GM10266 (cell line): Measurements from ENCODE around the gene HBP1.
"Not testable (repeated sequence)": the region's sequence is repeated elsewhere in the genome, so short reads cannot be mapped to it uniquely, and the experiment has no call there.

Experiments
- DNase-seq: peaks from one replicate; pipeline ENCODE4 v3.0.0; 2012; ENCODE audit errors: extremely low spot score
- CTCF ChIP-seq: IDR thresholded peaks from 2 replicates; pipeline ENCODE4 v1.5.1; 2012; ENCODE audit warnings: mild to moderate bottlenecking, low read depth; ENCODE audit not compliant: control insufficient read depth, insufficient read depth; ENCODE audit errors: missing control alignments

Gene HBP1

GRCh38 chr7:107130487-107131220, 38.1 kb upstream of the HBP1 start:
- DNase-seq: no peak
- no peak for TF ChIP-seq CTCF

GRCh38 chr7:107133396-107133795, 35.4 kb upstream of the HBP1 start:
- no peak for TF ChIP-seq CTCF

GRCh38 chr7:107138696-107139420, 29.9 kb upstream of the HBP1 start:
- no peak for DNase-seq
- no peak for TF ChIP-seq CTCF

More at GRCh38 chr7:107133396-107133795, 35.4 kb upstream of the HBP1 start:
- no peak for DNase-seq

- DNase-seq: not testable (repeated sequence)
Measured at GRCh38 chr7:107143875-107144274, 24.9 kb upstream of the HBP1 start.

- no peak for DNase-seq
- TF ChIP-seq CTCF: no peak
Measured at GRCh38 chr7:107145067-107145838, 23.6 kb upstream of the HBP1 start.

- peak; percentile 68 for TF ChIP-seq CTCF
- peak; percentile 20 for DNase-seq
Measured at GRCh38 chr7:107147464-107148393, 21.1 kb upstream of the HBP1 start.

GRCh38 chr7:107148721-107149120, 20.1 kb upstream of the HBP1 start:
- DNase-seq: no peak
- no peak for TF ChIP-seq CTCF
